Right atrium auricular region (tissue), 2 donors: Measurements from ENCODE around the gene POLR2H. TPM values are rescaled to one million over a fixed set of nuclear protein-coding genes. Genes with fewer than 3 reads are reported as not detected.

Source experiments
- DNase-seq: peaks from one replicate; pipeline ENCODE4 v3.0.0-alpha.2; 2019; ENCODE audit warnings: low spot score
- H3K27ac ChIP-seq, 2 donors: fragments of 200-600 bp; sonication (generic); 1 replicate in 1 of 2; 2 replicates in 1 of 2; pipeline ENCODE4 v1.5.1; 2016 to 2019
- H3K27me3 ChIP-seq, 2 donors: fragments of 200-600 bp; sonication (generic); one replicate each; pipeline versions ENCODE4 v1.5.1 to v1.6.0; 2017 to 2019
- H3K36me3 ChIP-seq: fragments of 200-600 bp; sonication (generic); one replicate; pipeline ENCODE4 v1.5.1; 2016
- H3K4me1 ChIP-seq, 2 donors: fragments of 200-600 bp; sonication (generic); one replicate each; pipeline versions ENCODE4 v1.5.1 to v1.6.0; 2017 to 2019
- H3K4me3 ChIP-seq, 2 donors: fragments of 200-600 bp; sonication (generic); 1 replicate in 1 of 2; 2 replicates in 1 of 2; pipeline ENCODE4 v1.5.1; 2017 to 2019; ENCODE audit warnings: mild to moderate bottlenecking in 1 of 2, moderate library complexity in 1 of 2
- H3K9me3 ChIP-seq, 2 donors: fragments of 200-600 bp; sonication (generic); one replicate each; pipeline ENCODE4 v1.5.1; 2019
- total RNA-seq, 2 donors: library from RNA; depleted of rRNA; stranded (reverse); fragments of >200 nt; gene quantifications; one replicate each; pipeline ENCODE4 v1.1.0, GENCODE V29; 2016
- TF ChIP-seq, protein P1 (sequence below), 2 donors: fragments of 200-600 bp; sonication (generic); IDR thresholded peaks; one replicate each; pipeline ENCODE4 v1.5.1; 2019; ENCODE audit warnings: antibody characterized with exemption in 2 of 2

The POLR2H gene
- total RNA-seq, 2 donors from 2014 or later = 26.8 to 35.5 TPM

DNA sequence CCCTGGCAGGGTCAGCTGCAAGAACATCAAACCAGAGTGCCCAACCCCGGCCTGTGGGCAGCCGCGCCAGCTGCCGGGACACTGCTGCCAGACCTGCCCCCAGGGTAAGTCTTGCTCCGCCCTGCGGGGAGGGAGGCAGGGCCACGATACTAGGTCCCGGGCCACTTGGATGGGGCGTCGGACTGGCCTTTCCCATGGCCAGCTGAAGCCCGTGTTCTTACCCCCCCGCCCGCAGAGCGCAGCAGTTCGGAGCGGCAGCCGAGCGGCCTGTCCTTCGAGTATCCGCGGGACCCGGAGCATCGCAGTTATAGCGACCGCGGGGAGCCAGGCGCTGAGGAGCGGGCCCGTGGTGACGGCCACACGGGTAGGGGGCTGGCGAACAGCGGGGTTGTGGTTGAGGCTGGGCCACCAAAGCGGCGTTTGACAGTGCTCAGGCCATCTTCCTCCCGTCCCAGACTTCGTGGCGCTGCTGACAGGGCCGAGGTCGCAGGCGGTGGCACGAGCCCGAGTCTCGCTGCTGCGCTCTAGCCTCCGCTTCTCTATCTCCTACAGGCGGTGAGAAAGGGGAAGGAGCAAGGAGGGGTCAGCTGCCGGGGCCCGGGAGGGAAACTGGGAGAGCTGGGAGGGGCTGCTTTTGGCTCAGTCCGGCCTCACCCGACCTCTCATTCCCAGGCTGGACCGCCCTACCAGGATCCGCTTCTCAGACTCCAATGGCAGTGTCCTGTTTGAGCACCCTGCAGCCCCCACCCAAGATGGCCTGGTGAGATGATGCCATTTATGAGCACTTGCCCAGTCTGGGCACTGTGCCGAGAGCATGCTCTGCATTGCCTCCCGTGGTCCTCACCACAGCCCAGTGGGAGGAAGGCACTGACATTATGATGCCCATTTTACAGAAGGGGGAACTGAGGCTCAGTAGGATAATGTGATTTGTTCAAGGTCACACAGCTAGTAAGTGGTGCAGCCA lies 20.0 kb downstream of the POLR2H start:
- DNase-seq = peak; percentile 67
- Histone ChIP-seq H3K4me3 (peak overlapping the region; percentile 50 to 55), H3K36me3 (no peaks in the 10 kb centered on the region), H3K27me3 (no peaks in the 10 kb centered on the region), H3K9me3 (no peaks in the 10 kb centered on the region), H3K27ac (peak overlapping the region; percentile 17 to 50), H3K4me1 (peaks cover 0 to 24% of the 10 kb centered on the region in 2 donors)
- TF ChIP-seq, protein P1, sequence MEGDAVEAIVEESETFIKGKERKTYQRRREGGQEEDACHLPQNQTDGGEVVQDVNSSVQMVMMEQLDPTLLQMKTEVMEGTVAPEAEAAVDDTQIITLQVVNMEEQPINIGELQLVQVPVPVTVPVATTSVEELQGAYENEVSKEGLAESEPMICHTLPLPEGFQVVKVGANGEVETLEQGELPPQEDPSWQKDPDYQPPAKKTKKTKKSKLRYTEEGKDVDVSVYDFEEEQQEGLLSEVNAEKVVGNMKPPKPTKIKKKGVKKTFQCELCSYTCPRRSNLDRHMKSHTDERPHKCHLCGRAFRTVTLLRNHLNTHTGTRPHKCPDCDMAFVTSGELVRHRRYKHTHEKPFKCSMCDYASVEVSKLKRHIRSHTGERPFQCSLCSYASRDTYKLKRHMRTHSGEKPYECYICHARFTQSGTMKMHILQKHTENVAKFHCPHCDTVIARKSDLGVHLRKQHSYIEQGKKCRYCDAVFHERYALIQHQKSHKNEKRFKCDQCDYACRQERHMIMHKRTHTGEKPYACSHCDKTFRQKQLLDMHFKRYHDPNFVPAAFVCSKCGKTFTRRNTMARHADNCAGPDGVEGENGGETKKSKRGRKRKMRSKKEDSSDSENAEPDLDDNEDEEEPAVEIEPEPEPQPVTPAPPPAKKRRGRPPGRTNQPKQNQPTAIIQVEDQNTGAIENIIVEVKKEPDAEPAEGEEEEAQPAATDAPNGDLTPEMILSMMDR (IDR thresholded peaks at IDR 0.05) = no peak

DNA sequence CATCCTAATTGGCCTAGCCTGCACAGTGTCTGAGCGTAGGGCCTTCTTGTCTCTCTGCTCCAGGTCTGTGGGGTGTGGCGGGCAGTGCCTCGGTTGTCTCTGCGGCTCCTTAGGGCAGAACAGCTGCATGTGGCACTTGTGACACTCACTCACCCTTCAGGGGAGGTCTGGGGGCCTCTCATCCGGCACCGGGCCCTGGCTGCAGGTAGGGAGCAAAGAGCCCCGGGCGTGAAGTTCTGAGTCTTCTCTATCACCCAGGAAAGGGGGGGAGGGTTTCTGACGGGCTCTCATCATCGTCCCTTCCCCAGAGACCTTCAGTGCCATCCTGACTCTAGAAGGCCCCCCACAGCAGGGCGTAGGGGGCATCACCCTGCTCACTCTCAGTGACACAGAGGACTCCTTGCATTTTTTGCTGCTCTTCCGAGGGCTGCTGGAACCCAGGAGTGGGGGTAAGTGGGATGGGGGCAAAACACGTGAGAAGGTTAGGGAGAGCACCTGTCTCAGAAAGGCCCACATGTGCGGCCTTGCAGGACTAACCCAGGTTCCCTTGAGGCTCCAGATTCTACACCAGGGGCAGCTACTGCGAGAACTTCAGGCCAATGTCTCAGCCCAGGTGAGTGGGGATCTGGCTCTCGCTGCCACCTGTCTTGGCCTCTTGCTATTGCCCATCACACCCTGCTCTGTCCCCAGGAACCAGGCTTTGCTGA lies 21.0 kb downstream of the POLR2H start:
- Histone ChIP-seq H3K36me3 (no peaks in the 10 kb centered on the region), H3K4me3 (no peak overlapping the region), H3K27me3 (no peaks in the 10 kb centered on the region), H3K4me1 (peaks cover 0 to 24% of the 10 kb centered on the region in 2 donors), H3K9me3 (no peaks in the 10 kb centered on the region), H3K27ac (no peak overlapping the region)
- DNase-seq = no peak
- TF ChIP-seq, protein P1 (IDR thresholded peaks at IDR 0.05) = no peak

DNA sequence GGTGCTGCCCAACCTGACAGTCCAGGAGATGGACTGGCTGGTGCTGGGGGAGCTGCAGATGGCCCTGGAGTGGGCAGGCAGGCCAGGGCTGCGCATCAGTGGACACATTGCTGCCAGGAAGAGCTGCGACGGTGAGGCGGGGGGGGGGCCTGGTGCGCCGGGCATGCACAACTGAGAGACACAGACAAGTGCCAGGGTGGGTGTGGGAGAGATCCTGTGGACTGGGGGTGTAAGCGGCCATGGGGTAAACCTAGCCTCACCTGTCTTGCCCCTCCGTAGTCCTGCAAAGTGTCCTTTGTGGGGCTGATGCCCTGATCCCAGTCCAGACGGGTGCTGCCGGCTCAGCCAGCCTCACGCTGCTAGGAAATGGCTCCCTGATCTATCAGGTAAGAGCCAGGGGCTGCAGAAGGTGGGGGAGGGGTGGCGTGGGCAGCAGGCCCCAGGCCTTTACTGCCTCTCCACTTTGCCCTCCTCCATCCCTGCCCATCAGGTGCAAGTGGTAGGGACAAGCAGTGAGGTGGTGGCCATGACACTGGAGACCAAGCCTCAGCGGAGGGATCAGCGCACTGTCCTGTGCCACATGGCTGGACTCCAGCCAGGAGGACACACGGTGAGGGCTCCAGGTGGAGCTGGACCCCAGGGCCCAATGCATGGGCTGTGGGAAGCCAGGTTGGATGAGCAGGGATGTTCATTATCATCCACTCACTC lies 21.7 kb downstream of the POLR2H start:
- Histone ChIP-seq H3K4me3 (no peak overlapping the region), H3K4me1 (peaks cover 0 to 24% of the 10 kb centered on the region in 2 donors), H3K9me3 (no peaks in the 10 kb centered on the region), H3K27ac (no peak overlapping the region), H3K27me3 (no peaks in the 10 kb centered on the region), H3K36me3 (no peaks in the 10 kb centered on the region)
- DNase-seq = no peak
- TF ChIP-seq, protein P1 (IDR thresholded peaks at IDR 0.05) = no peak

DNA sequence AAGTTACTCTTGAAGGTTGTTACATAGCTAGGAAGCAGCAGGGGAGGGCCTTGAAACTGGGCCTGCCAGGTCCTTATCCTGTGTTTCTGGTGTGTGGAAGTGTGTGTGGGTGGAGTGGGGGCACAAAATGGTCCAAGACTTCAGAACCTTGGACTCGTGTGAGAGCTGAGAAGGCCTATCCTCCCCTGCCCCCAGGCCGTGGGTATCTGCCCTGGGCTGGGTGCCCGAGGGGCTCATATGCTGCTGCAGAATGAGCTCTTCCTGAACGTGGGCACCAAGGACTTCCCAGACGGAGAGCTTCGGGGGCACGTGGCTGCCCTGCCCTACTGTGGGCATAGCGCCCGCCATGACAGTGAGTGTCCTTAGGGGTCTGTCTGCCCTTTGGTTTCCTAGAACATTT lies 22.8 kb downstream of the POLR2H start:
- TF ChIP-seq, protein P1 (IDR thresholded peaks at IDR 0.05) = no peak
- Histone ChIP-seq H3K4me1 (peaks cover 0 to 18% of the 10 kb centered on the region in 2 donors), H3K4me3 (no peak overlapping the region), H3K27me3 (no peaks in the 10 kb centered on the region), H3K9me3 (no peaks in the 10 kb centered on the region), H3K27ac (no peak overlapping the region), H3K36me3 (no peaks in the 10 kb centered on the region)
- no peak for DNase-seq

DNA sequence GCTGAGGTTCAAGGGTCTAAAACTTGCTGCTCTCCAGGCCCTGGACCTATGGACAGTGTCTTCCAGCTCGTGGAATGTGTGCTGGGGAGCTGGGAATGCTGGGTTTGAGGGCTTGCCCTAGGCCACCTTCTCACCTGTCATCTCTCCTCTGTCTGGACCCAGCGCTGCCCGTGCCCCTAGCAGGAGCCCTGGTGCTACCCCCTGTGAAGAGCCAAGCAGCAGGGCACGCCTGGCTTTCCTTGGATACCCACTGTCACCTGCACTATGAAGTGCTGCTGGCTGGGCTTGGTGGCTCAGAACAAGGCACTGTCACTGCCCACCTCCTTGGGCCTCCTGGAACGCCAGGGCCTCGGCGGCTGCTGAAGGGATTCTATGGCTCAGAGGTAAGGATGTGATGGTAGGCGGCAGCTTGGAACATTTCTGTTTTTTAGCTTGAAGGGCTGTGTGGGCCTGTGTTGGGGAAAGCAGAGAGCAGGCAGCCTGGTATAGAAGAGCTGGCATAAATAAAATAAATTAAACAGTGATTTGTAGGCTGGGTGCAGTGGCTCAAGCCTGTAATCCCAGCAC lies 23.4 kb downstream of the POLR2H start:
- no peak for DNase-seq
- H3K27me3 ChIP-seq = no peaks in the 10 kb centered on the region

More for the DNA sequence above, 23.4 kb downstream of the POLR2H start:
- peaks cover 0 to 14% of the 10 kb centered on the region in 2 donors for H3K4me1 ChIP-seq
- no peaks in the 10 kb centered on the region for H3K36me3 ChIP-seq
- H3K4me3 ChIP-seq = no peak overlapping the region
- H3K9me3 ChIP-seq = no peaks in the 10 kb centered on the region
- no peak overlapping the region for H3K27ac ChIP-seq
- TF ChIP-seq, protein P1 (IDR thresholded peaks at IDR 0.05) = no peak
